Mesenchymal stem cell (in vitro differentiated cells and primary cell): Measurements from ENCODE around the gene BTF3L4.

ENCODE experiments used
- DNase-seq: peaks from one replicate; pipeline ENCODE4 v3.0.0-alpha.2; 2013
- H2AFZ ChIP-seq: one replicate; pipeline ENCODE4 v1.6.1; 2013; ENCODE audit warnings: low read depth, mild to moderate bottlenecking, control low read depth, inconsistent platforms, low read length, moderate library complexity
- H2AK5ac ChIP-seq: 2 replicates; pipeline ENCODE4 v1.6.1; 2013; ENCODE audit warnings: low read length, moderate library complexity, mild to moderate bottlenecking, inconsistent platforms; ENCODE audit not compliant: severe bottlenecking
- H2BK120ac ChIP-seq: one replicate; pipeline ENCODE4 v1.6.1; 2013; ENCODE audit warnings: low read depth, mild to moderate bottlenecking, inconsistent platforms, low read length, moderate library complexity
- H2BK12ac ChIP-seq, 2 experiments: one replicate each; pipeline ENCODE4 v1.6.1; 2013; ENCODE audit warnings: inconsistent platforms in 2 of 2, low read length in 2 of 2, mild to moderate bottlenecking in 2 of 2, moderate library complexity in 2 of 2, control low read depth in 1 of 2
- H2BK15ac ChIP-seq: one replicate; pipeline ENCODE4 v1.6.1; 2013; ENCODE audit warnings: mild to moderate bottlenecking, low read depth, inconsistent platforms; ENCODE audit not compliant: poor library complexity, severe bottlenecking
- H2BK5ac ChIP-seq: 2 replicates; pipeline ENCODE4 v1.6.1; 2013; ENCODE audit warnings: low read depth, mild to moderate bottlenecking, low read length, control low read depth, inconsistent platforms; ENCODE audit not compliant: poor library complexity, severe bottlenecking
- H3K14ac ChIP-seq, 2 experiments: one replicate each; pipeline ENCODE4 v1.6.1; 2013; ENCODE audit warnings: inconsistent platforms in 2 of 2, low read length in 2 of 2, control low read depth in 1 of 2, mild to moderate bottlenecking in 1 of 2, moderate library complexity in 1 of 2
- H3K18ac ChIP-seq, 2 experiments: one replicate each; pipeline ENCODE4 v1.6.1; 2013; ENCODE audit warnings: inconsistent platforms in 2 of 2, low read length in 2 of 2, control low read depth in 1 of 2, low read depth in 1 of 2, mild to moderate bottlenecking in 1 of 2
- H3K23ac ChIP-seq, 2 experiments: one replicate each; pipeline ENCODE4 v1.6.1; 2013; ENCODE audit warnings: inconsistent platforms in 2 of 2, low read length in 2 of 2, mild to moderate bottlenecking in 2 of 2, moderate library complexity in 2 of 2, control low read depth in 1 of 2
- H3K27ac ChIP-seq: 2 replicates; pipeline ENCODE4 v1.5.1; 2013; ENCODE audit warnings: mild to moderate bottlenecking, moderate library complexity, low read length, control low read depth, inconsistent platforms; ENCODE audit not compliant: poor library complexity, severe bottlenecking
- H3K27me3 ChIP-seq, 2 experiments: 2 replicates each; pipeline versions ENCODE4 v1.6.1 to v1.7.0; 2013; ENCODE audit warnings: low read length in 2 of 2, mild to moderate bottlenecking in 2 of 2, moderate library complexity in 2 of 2, control low read depth in 1 of 2, inconsistent platforms in 1 of 2; ENCODE audit not compliant: control insufficient read depth in 1 of 2, insufficient read depth in 1 of 2
- H3K36me3 ChIP-seq, 2 experiments: 2 replicates each; pipeline versions ENCODE4 v1.6.1 to v1.7.0; 2013; ENCODE audit warnings: low read length in 2 of 2, control low read depth in 1 of 2, inconsistent platforms in 1 of 2, low read depth in 1 of 2, mild to moderate bottlenecking in 1 of 2; ENCODE audit not compliant: insufficient read depth in 2 of 2, control insufficient read depth in 1 of 2
- H3K4ac ChIP-seq, 2 experiments: one replicate each; pipeline ENCODE4 v1.6.1; 2013; ENCODE audit warnings: inconsistent platforms in 2 of 2, low read length in 2 of 2, mild to moderate bottlenecking in 2 of 2, moderate library complexity in 2 of 2, control low read depth in 1 of 2, low read depth in 1 of 2
- H3K4me1 ChIP-seq: 2 replicates; pipeline ENCODE4 v1.6.1; 2013; ENCODE audit warnings: low read depth, low read length, control low read depth; ENCODE audit not compliant: control insufficient read depth, insufficient read depth
- H3K4me2 ChIP-seq: 2 replicates; pipeline ENCODE4 v1.6.1; 2013; ENCODE audit warnings: low read length, mild to moderate bottlenecking, inconsistent platforms; ENCODE audit not compliant: poor library complexity, severe bottlenecking
- H3K4me3 ChIP-seq, 2 experiments: 2 replicates each; pipeline versions ENCODE4 v1.5.1 to v1.7.0; 2013; ENCODE audit warnings: low read length in 2 of 2, mild to moderate bottlenecking in 2 of 2, control low read depth in 1 of 2, low read depth in 1 of 2; ENCODE audit not compliant: insufficient read depth in 1 of 2
- H3K79me1 ChIP-seq: replicated peaks from 2 replicates; pipeline ENCODE4 v1.6.1; 2013; ENCODE audit warnings: mild to moderate bottlenecking, control low read depth, low read length, inconsistent platforms; ENCODE audit not compliant: poor library complexity, severe bottlenecking
- H3K9ac ChIP-seq: 2 replicates; pipeline ENCODE4 v1.7.0; 2013; ENCODE audit warnings: mild to moderate bottlenecking, low read length, moderate library complexity
- H3K9me3 ChIP-seq: 2 replicates; pipeline ENCODE4 v1.7.0; 2013; ENCODE audit warnings: mild to moderate bottlenecking, low read length; ENCODE audit not compliant: control insufficient read depth
- H4K8ac ChIP-seq: one replicate; pipeline ENCODE4 v1.6.1; 2013; ENCODE audit warnings: inconsistent platforms, mild to moderate bottlenecking, low read length, moderate library complexity
- H4K91ac ChIP-seq: one replicate; pipeline ENCODE4 v1.6.1; 2013; ENCODE audit warnings: mild to moderate bottlenecking, low read length, inconsistent platforms
- WGBS: methylation state at CpG from one replicate; pipeline ENCODE4 v1.1.7; 2013; ENCODE audit warnings: mixed read lengths; 5-methylcytosine and 5-hydroxymethylcytosine counted together

Gene BTF3L4

GRCh38 chr1:52037402-52037814 lies 18.7 kb upstream of the BTF3L4 start:
- no peak overlapping the region for H3K4me2 ChIP-seq
- 69% methylated on average over 5 of the region's 5 CpGs for WGBS
- H3K9ac ChIP-seq, result no peak overlapping the region
- H2AK5ac ChIP-seq, result no peak overlapping the region
- no peaks in the 10 kb centered on the region for H3K9me3 ChIP-seq
- H3K14ac ChIP-seq, result no peak overlapping the region
- H2BK12ac ChIP-seq, result no peak overlapping the region
- H3K18ac ChIP-seq, result no peak overlapping the region
- no peak overlapping the region for H4K8ac ChIP-seq
- H3K27me3 ChIP-seq, result no peaks in the 10 kb centered on the region
- H3K36me3 ChIP-seq, result peaks cover 14 to 52% of the 10 kb centered on the region in 2 experiments
- no peak overlapping the region for H3K4ac ChIP-seq
- H2BK120ac ChIP-seq, result no peak overlapping the region
- H2BK15ac ChIP-seq, result no peak overlapping the region
- no peak overlapping the region for H3K27ac ChIP-seq
- DNase-seq, result peak; percentile 85
- no peak overlapping the region for H2BK5ac ChIP-seq
- H3K79me1 ChIP-seq, result peaks cover 11% of the 10 kb centered on the region
- H3K23ac ChIP-seq, result no peak overlapping the region
- H3K4me1 ChIP-seq, result no peaks in the 10 kb centered on the region
- H4K91ac ChIP-seq, result no peak overlapping the region
- H3K4me3 ChIP-seq, result no peak overlapping the region
- H2AFZ ChIP-seq, result no peak overlapping the region

- Histone ChIP-seq H3K4me3 (no peak overlapping the region), H3K23ac (no peak overlapping the region), H2BK120ac (no peak overlapping the region), H3K27ac (no peak overlapping the region), H2AK5ac (no peak overlapping the region), H4K91ac (no peak overlapping the region), H2BK12ac (no peak overlapping the region), H4K8ac (no peak overlapping the region), H3K14ac (no peak overlapping the region), H3K9me3 (no peaks in the 10 kb centered on the region), H3K18ac (no peak overlapping the region), H3K9ac (no peak overlapping the region), H3K36me3 (peaks cover 14 to 52% of the 10 kb centered on the region in 2 experiments), H3K79me1 (peaks cover 11% of the 10 kb centered on the region), H3K4me1 (no peaks in the 10 kb centered on the region), H2BK15ac (no peak overlapping the region), H2BK5ac (no peak overlapping the region), H3K27me3 (no peaks in the 10 kb centered on the region), H2AFZ (no peak overlapping the region), H3K4ac (no peak overlapping the region), H3K4me2 (no peak overlapping the region)
- WGBS, result 100% methylated on average over 1 of the region's 1 CpG
- DNase-seq, result no peak
These were observed 18.2 kb upstream of the BTF3L4 start for GRCh38 chr1:52037909-52038308.

DNA sequence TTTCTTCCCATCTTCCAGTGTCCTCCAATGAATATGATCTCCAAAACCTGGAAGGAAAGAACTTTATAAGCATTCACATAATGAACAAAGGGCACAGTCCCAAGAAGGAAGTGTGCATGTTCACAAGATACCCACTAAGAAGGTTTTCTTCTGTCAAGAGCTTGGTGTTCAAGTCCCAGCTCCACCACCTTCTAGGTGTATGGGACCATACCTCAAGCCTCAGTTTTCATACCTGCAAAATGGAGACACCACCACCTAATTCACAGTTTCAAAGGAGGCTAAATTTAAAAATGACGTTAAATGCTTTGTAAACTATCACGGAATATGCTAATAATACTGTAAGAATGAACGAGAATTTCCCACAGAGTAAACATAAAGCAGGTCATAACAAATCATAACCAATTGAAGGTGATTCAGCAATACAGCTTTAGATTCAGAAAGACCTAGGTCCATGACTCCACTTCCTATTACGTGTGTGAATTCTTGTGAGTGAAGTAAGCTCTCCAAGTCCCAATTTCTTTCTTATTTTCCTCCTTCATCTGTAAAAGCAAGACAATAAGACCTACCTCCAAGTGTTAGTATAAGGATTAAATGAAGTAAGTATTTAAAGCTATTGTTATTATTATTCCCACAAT lies 14.4 kb upstream of the BTF3L4 start:
- 93% methylated on average over 3 of the region's 4 CpGs for WGBS
- H2BK12ac ChIP-seq, result no peak overlapping the region
- no peak overlapping the region for H4K91ac ChIP-seq
- H3K4me2 ChIP-seq, result no peak overlapping the region
- peaks cover 16% of the 10 kb centered on the region for H3K79me1 ChIP-seq
- no peak overlapping the region for H3K14ac ChIP-seq
- no peak overlapping the region for H2AFZ ChIP-seq
- no peak overlapping the region for H2AK5ac ChIP-seq
- H3K36me3 ChIP-seq, result peaks cover 14 to 42% of the 10 kb centered on the region in 2 experiments
- H3K23ac ChIP-seq, result no peak overlapping the region
- no peak overlapping the region for H3K4ac ChIP-seq
- no peak overlapping the region for H2BK120ac ChIP-seq
- DNase-seq, result no peak
- H3K27me3 ChIP-seq, result no peaks in the 10 kb centered on the region
- H3K18ac ChIP-seq, result no peak overlapping the region
- no peak overlapping the region for H2BK15ac ChIP-seq
- no peak overlapping the region for H4K8ac ChIP-seq
- H3K4me1 ChIP-seq, result no peaks in the 10 kb centered on the region
- no peaks in the 10 kb centered on the region for H3K9me3 ChIP-seq
- H3K4me3 ChIP-seq, result no peak overlapping the region
- no peak overlapping the region for H3K27ac ChIP-seq
- no peak overlapping the region for H2BK5ac ChIP-seq
- no peak overlapping the region for H3K9ac ChIP-seq

GRCh38 chr1:52045236-52045635 lies 10.9 kb upstream of the BTF3L4 start:
- no peak overlapping the region for H3K27ac ChIP-seq
- no peak overlapping the region for H3K18ac ChIP-seq
- no peak overlapping the region for H2BK5ac ChIP-seq
- H4K91ac ChIP-seq, result no peak overlapping the region
- no peak overlapping the region for H3K23ac ChIP-seq
- no peaks in the 10 kb centered on the region for H3K9me3 ChIP-seq
- no peak overlapping the region for H3K4me3 ChIP-seq
- H3K79me1 ChIP-seq, result peaks cover 19% of the 10 kb centered on the region
- peaks cover 5 to 18% of the 10 kb centered on the region in 2 experiments for H3K36me3 ChIP-seq
- H2BK15ac ChIP-seq, result no peak overlapping the region
- H3K4ac ChIP-seq, result no peak overlapping the region
- H2AFZ ChIP-seq, result no peak overlapping the region
- H3K27me3 ChIP-seq, result no peaks in the 10 kb centered on the region
- H2BK120ac ChIP-seq, result no peak overlapping the region
- no CpG with 5 or more reads among the region's 2 CpGs for WGBS
- H3K14ac ChIP-seq, result no peak overlapping the region
- H2BK12ac ChIP-seq, result no peak overlapping the region
- no peak for DNase-seq
- H2AK5ac ChIP-seq, result no peak overlapping the region
- no peak overlapping the region for H3K9ac ChIP-seq
- H3K4me1 ChIP-seq, result no peaks in the 10 kb centered on the region
- H3K4me2 ChIP-seq, result no peak overlapping the region
- no peak overlapping the region for H4K8ac ChIP-seq
